ENCODE results near the gene SLC8A2. TPM values are rescaled to one million over a fixed set of nuclear protein-coding genes. Genes with fewer than 3 reads are reported as not detected.

Gene SLC8A2
- total and polyA plus RNA-seq, 2 donors (not counting 1 experiment from before 2014, with no cell fraction given) = 0.07 TPM; not detected in 1

GRCh38 chr19:47470447-47471195 lies 1.1 kb downstream of the SLC8A2 start:
- ChIA-PET CTCF (interaction anchor here (0.7 kb wide), 1 partner anchor 13 kb away, joined by 4 read pairs; the partner anchor contains the start of gene KPTN), POLR2A (no interaction called here)
- H2AFZ ChIP-seq (ENCODE audit: insufficient read depth, low read depth, low read length, poor library complexity, severe bottlenecking) = no peak overlapping the region
- no peak overlapping the region for H3K27ac Mint-ChIP-seq
- no peaks in the 10 kb centered on the region for H4K20me1 ChIP-seq (ENCODE audit: control insufficient read depth, insufficient read depth, low read length, poor library complexity, severe bottlenecking)
- TF ChIP-seq EZH2 (IDR thresholded peaks at IDR 0.05; ENCODE audit: borderline replicate concordance, insufficient read depth, low read depth, low read length, poor library complexity, severe bottlenecking) (no peak), CTCF (IDR thresholded peaks at IDR 0.05) (no peak)
- H3K27me3 ChIP-seq (replicated peaks in 1 of 4; ENCODE audit: control extremely low read depth in 1 of 4, control insufficient read depth in 3 of 4, insufficient read depth in 4 of 4, low read length in 3 of 4) = peaks cover 0 to 58% (median 24%) of the 10 kb centered on the region in 4 experiments
- no peak overlapping the region for H3K27ac ChIP-seq (ENCODE audit: low read length in 2 of 2)
- H3K4me2 ChIP-seq (replicated peaks; ENCODE audit: low read depth, low read length, poor library complexity, severe bottlenecking) = no peak overlapping the region
- H3K9ac ChIP-seq (ENCODE audit: low read length) = no peak overlapping the region
- peaks cover 12 to 19% of the 10 kb centered on the region in 2 donors for H3K4me1 ChIP-seq (ENCODE audit: control insufficient read depth in 2 of 2, insufficient read depth in 2 of 2, low read length in 2 of 2)
- WGBS (ENCODE audit: insufficient coverage) = 43% methylated on average over 10 of the region's 13 CpGs
- intact Hi-C loops (cut with micrococcal nuclease) = no loop called here
- H3K27me3 Mint-ChIP-seq = peaks cover 46% of the 10 kb centered on the region
- H3K4me1 Mint-ChIP-seq = peaks cover 8% of the 10 kb centered on the region
- H3K36me3 ChIP-seq (replicated peaks in 1 of 2; ENCODE audit: control extremely low read depth in 1 of 2, control insufficient read depth in 1 of 2, extremely low read depth in 1 of 2, insufficient read depth in 2 of 2, low read length in 1 of 2) = no peaks in the 10 kb centered on the region
- H3K9me3 Mint-ChIP-seq (ENCODE audit: insufficient read depth) = no peaks in the 10 kb centered on the region
- ATAC-seq (ENCODE audit: low read depth) (no peak), DNase-seq (no peak)
- peak overlapping the region; percentile 7 for H3K4me3 Mint-ChIP-seq
- H3K79me2 ChIP-seq (ENCODE audit: control insufficient read depth, insufficient read depth, low read length) = no peaks in the 10 kb centered on the region
- H3K9me3 ChIP-seq (ENCODE audit: control extremely low read depth in 1 of 3, control insufficient read depth in 2 of 3, insufficient read depth in 1 of 3, low read length in 2 of 3) = peaks cover 0 to 9% (median 0%) of the 10 kb centered on the region in 3 donors
- H3K4me3 ChIP-seq (ENCODE audit: control extremely low read depth in 1 of 5, extremely low read depth in 1 of 5, insufficient read depth in 1 of 5, low read depth in 2 of 5, low read length in 4 of 5) = no peak overlapping the region

DNA sequence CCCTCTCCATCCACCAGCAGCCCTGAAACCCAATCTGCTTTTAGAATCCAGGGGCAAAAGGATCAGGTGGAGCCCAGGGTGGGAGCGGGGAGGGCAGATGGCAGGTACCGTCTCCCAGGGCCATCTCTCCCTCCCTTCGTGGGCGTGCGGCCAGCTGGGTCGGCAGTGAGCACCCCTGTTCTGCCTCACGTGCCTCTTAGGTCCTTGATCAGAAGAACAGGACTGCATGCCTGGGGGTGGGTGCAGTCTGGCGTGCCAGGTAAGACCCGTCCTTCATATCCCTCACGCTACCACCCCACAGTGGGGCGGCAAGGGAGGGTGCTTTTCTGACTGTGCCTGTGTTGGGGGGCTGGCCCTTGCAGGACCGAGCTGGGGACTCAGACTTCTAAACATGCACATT lies 2.0 kb downstream of the SLC8A2 start:
- H3K27me3 ChIP-seq (replicated peaks in 1 of 4; ENCODE audit: control extremely low read depth in 1 of 4, control insufficient read depth in 3 of 4, insufficient read depth in 4 of 4, low read length in 3 of 4) = peaks cover 0 to 65% (median 25%) of the 10 kb centered on the region in 4 experiments
- H3K36me3 ChIP-seq (replicated peaks in 1 of 2; ENCODE audit: control extremely low read depth in 1 of 2, control insufficient read depth in 1 of 2, extremely low read depth in 1 of 2, insufficient read depth in 2 of 2, low read length in 1 of 2) = no peaks in the 10 kb centered on the region
- H3K9me3 ChIP-seq (ENCODE audit: control extremely low read depth in 1 of 3, control insufficient read depth in 2 of 3, insufficient read depth in 1 of 3, low read length in 2 of 3) = peaks cover 0 to 9% (median 0%) of the 10 kb centered on the region in 3 donors
- no peaks in the 10 kb centered on the region for H3K79me2 ChIP-seq (ENCODE audit: control insufficient read depth, insufficient read depth, low read length)
- H3K4me1 ChIP-seq (ENCODE audit: control insufficient read depth in 2 of 2, insufficient read depth in 2 of 2, low read length in 2 of 2) = peaks cover 12 to 19% of the 10 kb centered on the region in 2 donors
- TF ChIP-seq CTCF (IDR thresholded peaks at IDR 0.05) = no peak
- TF ChIP-seq EZH2 (IDR thresholded peaks at IDR 0.05; ENCODE audit: borderline replicate concordance, insufficient read depth, low read depth, low read length, poor library complexity, severe bottlenecking) = no peak
- H3K27ac Mint-ChIP-seq = no peak overlapping the region
- H3K9ac ChIP-seq (ENCODE audit: low read length) = no peak overlapping the region
- ATAC-seq (ENCODE audit: low read depth) = no peak
- H3K4me1 Mint-ChIP-seq = peaks cover 8% of the 10 kb centered on the region
- H3K4me3 Mint-ChIP-seq = no peak overlapping the region
- DNase-seq = no peak
- 33% methylated on average over 4 of the region's 12 CpGs for WGBS (ENCODE audit: insufficient coverage)
- H4K20me1 ChIP-seq (ENCODE audit: control insufficient read depth, insufficient read depth, low read length, poor library complexity, severe bottlenecking) = no peaks in the 10 kb centered on the region
- no peaks in the 10 kb centered on the region for H3K9me3 Mint-ChIP-seq (ENCODE audit: insufficient read depth)
- no peak overlapping the region for H3K4me2 ChIP-seq (replicated peaks; ENCODE audit: low read depth, low read length, poor library complexity, severe bottlenecking)
- intact Hi-C loops (cut with micrococcal nuclease) = no loop called here
- no peak overlapping the region for H3K4me3 ChIP-seq (ENCODE audit: control extremely low read depth in 1 of 5, extremely low read depth in 1 of 5, insufficient read depth in 1 of 5, low read depth in 2 of 5, low read length in 4 of 5)
- POLR2A ChIA-PET = no interaction called here
- H3K27me3 Mint-ChIP-seq = peaks cover 53% of the 10 kb centered on the region
- H2AFZ ChIP-seq (ENCODE audit: insufficient read depth, low read depth, low read length, poor library complexity, severe bottlenecking) = no peak overlapping the region
- CTCF ChIA-PET = no interaction called here
- no peak overlapping the region for H3K27ac ChIP-seq (ENCODE audit: low read length in 2 of 2)
